Esophagus (tissue), 2 donors: ENCODE results near the gene PMM2. TPM values are rescaled to one million over a fixed set of nuclear protein-coding genes. Genes with fewer than 3 reads are reported as not detected.
"Not testable (repeated sequence)": the region's sequence is repeated elsewhere in the genome, so short reads cannot be mapped to it uniquely, and the experiment has no call there.

Experiments used
- H3K27ac ChIP-seq, 2 donors: one replicate each; pipeline ENCODE4 v1.5.1; 2013; ENCODE audit warnings: low read depth in 2 of 2, mild to moderate bottlenecking in 2 of 2, inconsistent platforms in 1 of 2, low read length in 1 of 2, moderate library complexity in 1 of 2
- H3K27me3 ChIP-seq, 2 donors: one replicate each; pipeline ENCODE4 v1.6.1; 2013; ENCODE audit warnings: low read length in 2 of 2, control low read depth in 1 of 2, mild to moderate bottlenecking in 1 of 2; ENCODE audit not compliant: insufficient read depth in 2 of 2, control insufficient read depth in 1 of 2
- H3K36me3 ChIP-seq, 2 donors: one replicate each; pipeline ENCODE4 v1.6.1; 2013; ENCODE audit warnings: low read length in 1 of 2; ENCODE audit not compliant: control insufficient read depth in 2 of 2, insufficient read depth in 2 of 2
- H3K4me1 ChIP-seq, 2 donors: one replicate each; pipeline ENCODE4 v1.6.1; 2013; ENCODE audit warnings: low read length in 1 of 2; ENCODE audit not compliant: control insufficient read depth in 2 of 2, insufficient read depth in 2 of 2
- H3K4me3 ChIP-seq, 2 donors: one replicate each; pipeline ENCODE4 v1.5.1; 2013; ENCODE audit warnings: low read length in 2 of 2, mild to moderate bottlenecking in 2 of 2, low read depth in 1 of 2, moderate library complexity in 1 of 2
- H3K9me3 ChIP-seq, 2 donors: one replicate each; pipeline ENCODE4 v1.6.1; 2013; ENCODE audit warnings: mild to moderate bottlenecking in 2 of 2, low read depth in 1 of 2, low read length in 1 of 2, moderate library complexity in 1 of 2; ENCODE audit not compliant: control insufficient read depth in 2 of 2, insufficient read depth in 1 of 2
- WGBS, 2 donors: extraction: QIAGEN DNeasy Blood & Tissue Kit; methylation state at CpG; one replicate each; pipeline ENCODE4 v1.1.7; 2013; 5-methylcytosine and 5-hydroxymethylcytosine counted together
- polyA plus RNA-seq, 2 donors: library from polyadenylated mRNA; stranded (reverse); fragments of 200-250 nt; gene quantifications; one replicate each; pipeline ENCODE4 v1.2.3, GENCODE V29; 2013
- donor health status: healthy with polysubstance abuse.
- donor health status: Bipolar disorder and iron deficiency.

PMM2 gene
- polyA plus RNA-seq, 2 donors, result 19.8 to 30.3 TPM

- 1% methylated on average over 60 to 83 of the region's 83 CpGs for WGBS, 2 donors
- peak within 1 kb of the TSS; percentile 64 to 76 for H3K4me3 ChIP-seq
- no peaks in the 10 kb centered on the region for H3K27me3 ChIP-seq
- peak within 1 kb of the TSS; percentile 94 to 99 for H3K27ac ChIP-seq
- peaks cover 3 to 42% of the 10 kb centered on the region in 2 donors for H3K4me1 ChIP-seq
- H3K9me3 ChIP-seq, result no peaks in the 10 kb centered on the region
- H3K36me3 ChIP-seq, result peaks cover 0 to 10% of the 10 kb centered on the region in 2 donors
These were observed 71.0 kb downstream of the PMM2 start, which contains the start of gene CARHSP1 for GRCh38 chr16:8868416-8869211. Gene CARHSP1 (minus strand): TSS chr16:8869006. CDS start chr16:8859328, 9,678 bp downstream.

DNA sequence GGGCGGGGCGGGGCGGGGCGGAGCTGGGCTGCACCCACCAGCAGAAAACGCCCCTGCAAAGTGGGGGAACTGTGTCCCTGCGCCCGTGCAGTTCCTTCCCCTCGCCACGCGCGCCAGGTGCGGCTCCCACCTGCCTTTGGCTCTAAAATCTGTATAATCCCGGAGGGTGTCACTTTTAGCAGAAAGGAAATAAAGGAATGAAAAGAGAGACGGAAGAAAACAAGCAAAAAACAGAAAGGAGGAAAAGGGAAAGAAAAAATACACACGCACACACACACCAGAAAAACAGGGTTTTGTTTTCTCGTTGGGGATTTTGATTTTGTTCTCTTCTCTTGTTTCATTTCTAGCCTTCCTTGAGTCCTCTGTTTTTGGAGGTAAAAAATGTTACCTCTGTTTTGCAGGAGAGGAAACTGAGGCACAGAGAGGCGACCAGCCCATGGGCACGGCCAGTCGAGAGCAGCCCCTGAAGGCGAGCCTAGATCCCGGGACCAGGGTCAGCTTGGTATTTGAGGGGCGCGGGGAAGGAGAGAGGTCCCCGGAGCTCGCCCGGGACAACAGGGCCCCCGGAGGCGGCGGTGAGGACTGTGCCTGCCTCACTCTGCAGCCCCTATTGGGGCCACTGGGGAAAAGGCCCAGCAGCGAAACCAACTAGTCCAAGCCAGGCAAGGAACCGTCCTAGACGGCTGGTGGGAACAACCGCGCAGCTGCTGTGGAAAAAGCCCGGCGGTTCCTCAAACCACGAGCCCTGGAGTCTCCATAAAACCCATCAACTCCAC, 71.8 kb downstream of the PMM2 start:
- whole genome bisulfite sequencing, 2 donors, result 29 to 32% methylated on average over 37 of the region's 37 CpGs
- no peaks in the 10 kb centered on the region for H3K27me3 ChIP-seq
- peak overlapping the region; percentile 61 to 99 for H3K27ac ChIP-seq
- peaks cover 0 to 35% of the 10 kb centered on the region in 2 donors for H3K4me1 ChIP-seq
- H3K4me3 ChIP-seq, result peak overlapping the region; percentile 20 to 30
- H3K36me3 ChIP-seq, result peaks cover 0 to 4% of the 10 kb centered on the region in 2 donors
- no peaks in the 10 kb centered on the region for H3K9me3 ChIP-seq

GRCh38 chr16:8869988-8870241, 72.3 kb downstream of the PMM2 start:
- H3K36me3 ChIP-seq, H3K4me3 ChIP-seq, H3K9me3 ChIP-seq, H3K27me3 ChIP-seq: not testable (repeated sequence)
- Histone ChIP-seq H3K27ac (peak overlapping the region; percentile 61 to 99), H3K4me1 (peaks cover 0 to 29% of the 10 kb centered on the region in 2 donors)
- 97% methylated on average over 10 of the region's 10 CpGs for WGBS, 2 donors

GRCh38 chr16:8872071-8872470, 74.4 kb downstream of the PMM2 start:
- WGBS, 2 donors, result 80 to 88% methylated on average over 5 of the region's 5 CpGs
- peak overlapping the region in 1 of 2 donors; percentile 22 for H3K27ac ChIP-seq

DNA sequence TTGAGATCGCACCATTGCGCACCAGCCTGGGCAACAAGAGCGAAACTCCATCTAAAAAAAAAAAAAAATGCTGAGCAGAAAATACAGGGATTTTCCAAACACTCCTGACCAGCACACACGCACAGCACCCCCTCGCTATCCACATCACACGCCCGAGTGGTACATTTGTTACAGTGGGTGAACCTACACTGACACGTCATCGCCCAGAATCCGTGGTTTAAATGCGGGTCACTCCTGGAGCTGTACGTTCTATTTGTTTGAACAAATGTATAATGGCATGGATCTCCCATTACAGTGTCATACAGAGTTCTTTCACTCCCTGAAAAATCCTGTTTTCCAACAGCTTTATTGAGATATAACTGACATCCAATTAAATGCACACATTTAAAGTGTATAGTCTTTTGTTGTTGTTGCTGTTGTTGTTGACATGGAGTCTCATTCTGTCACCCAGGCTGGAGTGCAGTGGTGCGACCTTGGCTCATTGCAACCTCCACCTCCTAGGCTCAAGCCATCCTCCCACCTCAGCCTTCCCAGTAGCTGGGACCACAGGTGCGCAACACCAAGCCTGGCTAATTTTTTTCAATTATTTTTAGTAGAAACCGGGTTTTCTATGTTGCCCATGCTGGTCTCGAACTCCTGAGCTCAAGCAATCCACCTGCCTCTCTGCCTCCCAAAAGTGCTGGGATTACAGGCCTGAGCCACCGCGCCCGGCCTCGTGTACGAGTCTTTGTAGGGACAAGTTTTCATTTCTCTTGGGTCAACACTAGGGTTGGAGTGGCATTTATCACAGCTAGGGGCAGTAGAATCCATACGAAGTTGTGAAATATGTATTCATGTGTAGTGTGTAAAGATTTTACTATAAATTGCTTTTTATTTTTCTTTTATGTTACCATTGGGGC, 75.6 kb downstream of the PMM2 start:
- 82 to 86% methylated on average over 22 of the region's 22 CpGs for WGBS, 2 donors
- Histone ChIP-seq H3K36me3 (no peaks in the 10 kb centered on the region), H3K9me3 (no peaks in the 10 kb centered on the region), H3K27ac (no peak overlapping the region), H3K4me1 (peaks cover 0 to 11% of the 10 kb centered on the region in 2 donors), H3K27me3 (no peaks in the 10 kb centered on the region), H3K4me3 (no peak overlapping the region)

More at GRCh38 chr16:8872071-8872470, 74.4 kb downstream of the PMM2 start:
- Histone ChIP-seq H3K27me3 (no peaks in the 10 kb centered on the region), H3K4me3 (no peak overlapping the region), H3K9me3 (no peaks in the 10 kb centered on the region), H3K4me1 (peaks cover 0 to 11% of the 10 kb centered on the region in 2 donors), H3K36me3 (peaks cover 0 to 2% of the 10 kb centered on the region in 2 donors)

DNA sequence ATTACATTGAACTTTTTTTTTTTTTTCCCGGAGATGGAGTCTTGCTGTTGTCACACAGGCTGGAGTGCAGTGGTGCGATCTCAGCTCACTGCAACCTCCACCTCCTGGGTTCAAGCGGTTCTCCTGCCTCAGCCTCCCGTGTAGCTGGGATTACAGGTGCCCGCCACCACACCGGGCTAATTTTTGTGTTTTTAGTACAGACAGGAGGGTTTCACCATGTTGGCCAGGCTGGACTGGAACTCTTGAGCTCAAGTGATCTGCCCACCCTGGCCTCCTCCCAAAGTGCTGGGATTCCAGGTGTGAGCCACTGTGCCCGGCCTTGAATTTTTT, 76.2 kb downstream of the PMM2 start:
- H3K4me3 ChIP-seq, H3K36me3 ChIP-seq, H3K27me3 ChIP-seq, H3K9me3 ChIP-seq, H3K27ac ChIP-seq: not testable (repeated sequence)
- H3K4me1 ChIP-seq, result peaks cover 0 to 13% of the 10 kb centered on the region in 2 donors
- WGBS, 2 donors, result 88 to 95% methylated on average over 7 of the region's 7 CpGs

DNA sequence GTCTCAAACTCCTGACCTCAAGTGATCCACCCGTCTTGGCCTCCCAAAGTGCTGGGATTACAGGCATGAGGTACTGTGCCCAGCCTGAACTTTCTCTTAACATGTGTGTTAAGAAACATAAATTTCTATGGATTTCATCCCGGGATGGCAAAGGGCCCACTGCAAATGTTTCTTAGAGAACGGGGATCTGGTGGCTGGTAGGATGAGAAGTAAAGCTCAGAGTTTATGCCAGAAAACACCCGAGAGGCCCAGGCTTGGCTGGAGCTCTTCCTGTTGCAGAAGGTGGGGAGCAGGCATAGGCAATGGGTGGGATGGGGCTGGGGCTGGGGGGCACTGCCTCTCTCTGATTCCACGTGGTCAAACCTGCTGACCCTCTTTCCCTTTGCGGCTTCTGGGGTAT, 76.7 kb downstream of the PMM2 start:
- Histone ChIP-seq H3K4me3 (no peak overlapping the region), H3K36me3 (no peaks in the 10 kb centered on the region), H3K27ac (no peak overlapping the region), H3K27me3 (no peaks in the 10 kb centered on the region), H3K4me1 (peaks cover 0 to 13% of the 10 kb centered on the region in 2 donors), H3K9me3 (no peaks in the 10 kb centered on the region)
- 47 to 51% methylated on average over 6 of the region's 6 CpGs for WGBS, 2 donors

- not testable (repeated sequence) for H3K27ac ChIP-seq, H3K36me3 ChIP-seq, H3K4me1 ChIP-seq, H3K27me3 ChIP-seq, H3K4me3 ChIP-seq, H3K9me3 ChIP-seq
- WGBS, 2 donors, result 65 to 80% methylated on average over 7 of the region's 7 CpGs
These were observed 77.7 kb downstream of the PMM2 start for GRCh38 chr16:8875317-8875716.

GRCh38 chr16:8877894-8878522, 80.4 kb downstream of the PMM2 start:
- Histone ChIP-seq H3K4me1 (peaks cover 0 to 6% of the 10 kb centered on the region in 2 donors), H3K36me3 (no peaks in the 10 kb centered on the region), H3K27ac (peak overlapping the region; percentile 18 to 82), H3K9me3 (no peaks in the 10 kb centered on the region), H3K27me3 (no peaks in the 10 kb centered on the region), H3K4me3 (no peak overlapping the region)
- WGBS, 2 donors, result 55 to 64% methylated on average over 8 of the region's 8 CpGs
